HG03175 (cell line): Measurements from ENCODE around the gene MSRB2.
"Not testable (repeated sequence)": the region's sequence is repeated elsewhere in the genome, so short reads cannot be mapped to it uniquely, and the experiment has no call there.

Experiments
- ATAC-seq: cut with Tn5 transposase; IDR thresholded peaks from one replicate; pipeline ENCODE4 v1.9.1; 2021; ENCODE audit warnings: mild to moderate bottlenecking, moderate library complexity; ENCODE audit not compliant: unreplicated experiment

Gene MSRB2

DNA sequence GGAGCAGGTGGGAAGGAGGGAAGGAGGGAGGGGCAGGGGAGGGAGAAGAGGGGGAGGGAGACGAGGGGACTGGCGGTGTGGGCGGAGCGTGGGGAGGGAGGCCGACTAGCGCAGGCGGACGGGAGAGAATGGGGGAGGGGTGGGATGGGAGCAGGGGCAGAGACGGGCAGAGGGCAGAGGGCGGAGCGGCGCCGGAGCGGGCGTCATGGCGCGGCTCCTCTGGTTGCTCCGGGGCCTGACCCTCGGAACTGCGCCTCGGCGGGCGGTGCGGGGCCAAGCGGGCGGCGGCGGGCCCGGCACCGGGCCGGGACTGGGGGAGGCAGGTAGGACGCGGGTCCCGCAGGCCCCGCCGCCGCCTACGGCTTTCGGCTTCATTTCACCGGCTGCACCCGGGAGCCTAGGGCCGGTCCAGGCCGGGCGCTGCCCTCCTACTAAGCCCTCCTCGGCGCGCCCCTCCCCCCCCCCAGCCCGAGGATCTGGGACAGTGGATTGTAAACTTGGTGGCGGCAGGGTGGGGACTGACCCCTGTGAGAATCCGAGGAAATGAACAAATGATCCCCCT is at the start of gene MSRB2:
MSRB2 (plus strand) TSS at position 176 of the 562 bp plus-strand sequence; CDS start at position 206, 30 bp downstream.
- peak; percentile 70 for ATAC-seq

GRCh38 chr10:23046027-23046426 is 49.4 kb upstream of the MSRB2 start:
- ATAC-seq = no peak

GRCh38 chr10:23047201-23048050 is 48.0 kb upstream of the MSRB2 start:
- ATAC-seq = no peak

DNA sequence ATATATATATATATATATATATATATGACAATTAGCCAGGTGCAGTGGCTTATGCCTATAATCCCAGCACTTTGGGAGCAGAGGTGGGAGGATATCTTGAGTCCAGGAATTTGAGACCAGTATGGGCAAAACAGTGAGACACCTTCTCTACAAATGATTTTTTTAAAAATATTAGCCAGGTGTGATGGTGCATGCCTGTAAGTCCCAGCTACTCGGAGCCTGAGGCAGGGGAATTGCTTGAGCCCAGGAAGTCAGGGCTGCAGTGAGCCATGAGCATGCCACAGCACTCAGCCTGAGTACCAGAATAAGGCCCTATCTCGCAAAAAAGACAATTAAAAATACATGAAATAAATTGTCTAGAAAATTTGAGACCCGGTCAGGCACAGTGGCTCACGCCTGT is 47.2 kb upstream of the MSRB2 start:
- no peak for ATAC-seq

DNA sequence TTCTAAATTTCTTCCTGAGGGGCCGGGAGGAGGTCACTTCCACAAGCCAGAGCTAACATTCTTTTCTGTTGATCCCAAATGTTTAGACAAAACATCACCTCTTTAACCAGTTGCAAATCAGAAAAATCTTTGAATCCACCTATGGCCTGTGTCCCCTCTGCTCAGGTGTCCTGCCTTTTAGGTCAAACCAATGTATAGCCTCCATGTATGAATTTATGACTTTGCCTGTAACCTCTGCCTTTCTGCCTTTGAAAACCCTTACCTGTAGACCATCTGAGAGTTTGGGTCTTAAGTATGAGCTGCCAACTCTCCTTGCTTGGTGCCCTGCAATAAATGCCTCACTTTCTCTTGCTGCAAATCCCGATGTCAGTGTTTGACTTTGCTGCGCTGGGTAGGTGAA is 44.1 kb upstream of the MSRB2 start:
- ATAC-seq = no peak

GRCh38 chr10:23051855-23052331 is 43.5 kb upstream of the MSRB2 start:
- ATAC-seq = no peak

GRCh38 chr10:23053036-23053435 is 42.3 kb upstream of the MSRB2 start:
- ATAC-seq = no peak

- no peak for ATAC-seq
Observed at GRCh38 chr10:23055424-23056185, 39.8 kb upstream of the MSRB2 start.

GRCh38 chr10:23056186-23056579 is 39.2 kb upstream of the MSRB2 start:
- ATAC-seq = no peak

GRCh38 chr10:23058366-23058765 is 37.0 kb upstream of the MSRB2 start:
- ATAC-seq = no peak

- no peak for ATAC-seq
Observed at GRCh38 chr10:23060918-23061317, 34.5 kb upstream of the MSRB2 start.

- ATAC-seq = no peak
Observed at GRCh38 chr10:23063045-23063972, 32.1 kb upstream of the MSRB2 start.

GRCh38 chr10:23063973-23064812 is 31.2 kb upstream of the MSRB2 start:
- ATAC-seq = no peak

DNA sequence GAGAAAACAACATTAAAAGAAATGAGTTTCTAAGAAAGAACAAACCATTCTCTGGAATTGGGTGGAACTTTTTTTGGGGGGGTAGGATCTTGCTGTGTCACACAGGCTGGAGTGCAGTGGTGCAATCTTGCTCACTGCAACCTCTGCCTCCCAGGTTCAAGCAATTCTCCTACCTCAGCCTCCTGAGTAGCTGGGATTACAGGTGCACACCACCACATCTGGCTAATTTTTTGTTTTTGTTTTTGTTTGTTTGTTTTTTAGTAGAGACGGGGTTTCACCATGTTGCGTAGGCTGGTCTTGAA is 30.6 kb upstream of the MSRB2 start:
- not testable (repeated sequence) for ATAC-seq

GRCh38 chr10:23065181-23065948 is 30.0 kb upstream of the MSRB2 start:
- no peak for ATAC-seq

DNA sequence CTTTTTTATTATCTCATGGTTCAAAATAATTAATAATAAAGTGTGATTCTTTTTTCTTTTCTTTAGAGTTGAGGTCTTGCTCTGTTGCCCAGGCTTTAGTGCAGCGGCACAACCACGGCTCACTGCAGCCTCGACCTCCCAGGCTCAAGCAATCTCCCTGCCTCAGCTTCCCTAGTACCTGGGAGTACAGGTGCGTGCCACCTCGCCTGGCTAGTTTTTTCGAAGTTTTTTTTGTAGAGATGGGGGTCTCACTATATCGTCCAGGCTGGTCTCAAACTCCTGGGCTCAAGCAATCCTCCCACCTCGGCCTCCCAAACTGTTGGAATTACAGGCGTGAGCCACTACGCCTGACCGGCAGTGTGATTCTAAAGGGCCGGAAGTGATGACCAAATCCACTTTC is 28.0 kb upstream of the MSRB2 start:
- ATAC-seq = no peak

DNA sequence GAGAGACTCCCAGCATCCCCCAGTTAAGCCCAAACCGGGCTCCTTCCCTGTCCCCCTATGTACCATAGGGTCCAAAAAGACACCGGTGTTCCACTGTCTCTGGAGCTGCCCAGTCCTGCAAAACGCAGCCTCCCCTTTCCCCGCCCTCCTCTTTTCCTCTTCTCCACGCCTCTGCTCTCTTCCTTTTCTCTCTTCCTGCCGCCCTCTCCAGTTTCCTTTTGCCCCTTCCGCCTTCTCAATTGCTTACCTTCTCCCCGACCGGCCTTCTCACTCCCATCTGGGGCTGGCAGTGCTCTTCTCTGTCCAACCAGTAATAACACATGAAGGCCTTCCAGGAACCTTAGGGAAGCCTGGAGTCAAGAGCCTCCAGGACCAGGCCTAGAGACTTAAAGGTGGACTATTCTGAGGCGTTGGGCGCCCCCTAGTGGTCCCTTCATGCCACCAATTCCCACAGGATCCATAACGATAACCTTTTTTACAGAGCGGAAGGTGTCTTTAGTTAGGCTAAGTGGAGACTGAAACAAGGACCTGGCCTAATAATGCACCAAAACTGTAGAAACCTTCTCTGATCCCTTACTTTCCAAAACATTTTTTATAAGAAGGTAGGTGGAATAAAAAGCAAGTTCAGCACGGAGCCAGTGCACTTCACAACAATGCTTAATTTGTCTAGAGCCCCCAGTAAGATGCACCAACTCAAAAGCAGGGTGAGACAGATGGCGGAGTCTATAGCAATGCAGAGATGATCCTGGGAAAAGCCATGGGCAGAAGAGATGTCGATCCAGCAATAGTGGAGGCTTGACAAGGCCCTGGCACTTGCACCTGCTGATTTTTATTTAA is 27.2 kb upstream of the MSRB2 start:
- ATAC-seq = peak; percentile 47
